HG03280 (cell line): Measurements from ENCODE around the gene GNG14.
"Not testable (repeated sequence)": the region's sequence is repeated elsewhere in the genome, so short reads cannot be mapped to it uniquely, and the experiment has no call there.

Experiments
- ATAC-seq: cut with Tn5 transposase; IDR thresholded peaks from one replicate; pipeline ENCODE4 v1.9.1; 2021; ENCODE audit warnings: mild to moderate bottlenecking, moderate library complexity; ENCODE audit not compliant: unreplicated experiment

GNG14 gene

DNA sequence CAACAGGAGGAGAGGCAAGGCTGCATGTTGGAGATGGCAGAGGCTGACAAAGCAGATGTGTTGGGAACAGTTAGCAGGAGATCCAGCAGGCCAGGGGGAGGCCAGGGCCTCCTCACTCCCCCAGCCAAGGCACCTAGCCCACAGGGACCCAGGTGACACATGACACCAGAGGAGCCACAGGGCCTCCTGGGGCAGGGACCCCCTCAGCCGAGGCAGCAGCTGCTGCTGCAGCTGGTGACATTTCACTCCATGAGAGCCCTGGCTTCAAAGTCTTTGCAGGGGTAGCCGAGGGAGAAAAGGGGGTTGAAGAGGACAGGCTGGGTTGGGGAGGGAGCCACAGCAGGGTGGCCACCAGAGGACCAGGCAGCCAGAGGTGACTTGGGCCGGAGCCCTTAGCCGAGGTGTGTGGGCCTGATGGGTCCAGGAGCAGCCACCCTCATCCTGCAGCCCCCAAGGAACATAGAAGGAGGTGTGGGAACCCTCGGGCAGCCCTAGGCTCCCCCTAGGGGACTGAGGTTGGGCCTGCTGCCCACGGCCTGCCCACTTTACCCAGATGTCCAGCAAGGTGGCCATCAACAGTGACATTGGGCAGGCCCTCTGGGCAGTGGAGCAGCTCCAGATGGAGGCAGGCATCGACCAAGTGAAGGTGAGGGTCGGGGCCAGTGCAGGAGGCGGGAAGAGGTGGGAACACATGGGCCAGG lies at the start of gene GNG14:
Gene GNG14, plus strand, starts transcription at position 503 of the 701 bp plus-strand sequence. Its CDS starts 51 bp downstream, at position 554.
- ATAC-seq: no peak

DNA sequence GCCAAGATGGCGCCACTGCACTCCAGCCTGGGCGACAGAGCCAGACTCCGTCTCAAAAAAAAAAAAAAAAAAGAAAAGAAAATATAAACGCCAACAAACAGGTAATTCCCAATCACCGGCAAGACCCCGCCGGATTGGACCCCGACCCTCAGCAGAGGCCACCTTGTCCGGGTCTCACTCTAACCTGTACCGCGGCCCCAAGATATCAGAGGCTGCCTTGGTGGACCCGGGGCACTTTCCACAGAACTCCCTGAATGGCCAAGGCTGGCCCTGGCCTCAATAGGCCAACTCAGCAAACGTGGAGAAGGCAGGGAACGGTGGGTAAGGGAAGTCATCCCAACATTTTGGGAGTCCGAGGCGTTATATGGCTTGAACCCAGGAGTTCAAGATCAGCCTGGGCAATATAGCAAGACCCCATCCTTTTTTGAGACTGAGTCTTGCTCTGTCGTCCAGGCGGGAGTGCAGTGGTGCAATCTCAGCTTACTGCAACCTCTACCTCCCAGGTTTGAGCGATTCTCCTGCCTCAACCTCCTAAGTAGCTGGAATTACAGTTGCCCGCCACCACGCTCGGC lies 49.1 kb upstream of the GNG14 start:
- no peak for ATAC-seq

DNA sequence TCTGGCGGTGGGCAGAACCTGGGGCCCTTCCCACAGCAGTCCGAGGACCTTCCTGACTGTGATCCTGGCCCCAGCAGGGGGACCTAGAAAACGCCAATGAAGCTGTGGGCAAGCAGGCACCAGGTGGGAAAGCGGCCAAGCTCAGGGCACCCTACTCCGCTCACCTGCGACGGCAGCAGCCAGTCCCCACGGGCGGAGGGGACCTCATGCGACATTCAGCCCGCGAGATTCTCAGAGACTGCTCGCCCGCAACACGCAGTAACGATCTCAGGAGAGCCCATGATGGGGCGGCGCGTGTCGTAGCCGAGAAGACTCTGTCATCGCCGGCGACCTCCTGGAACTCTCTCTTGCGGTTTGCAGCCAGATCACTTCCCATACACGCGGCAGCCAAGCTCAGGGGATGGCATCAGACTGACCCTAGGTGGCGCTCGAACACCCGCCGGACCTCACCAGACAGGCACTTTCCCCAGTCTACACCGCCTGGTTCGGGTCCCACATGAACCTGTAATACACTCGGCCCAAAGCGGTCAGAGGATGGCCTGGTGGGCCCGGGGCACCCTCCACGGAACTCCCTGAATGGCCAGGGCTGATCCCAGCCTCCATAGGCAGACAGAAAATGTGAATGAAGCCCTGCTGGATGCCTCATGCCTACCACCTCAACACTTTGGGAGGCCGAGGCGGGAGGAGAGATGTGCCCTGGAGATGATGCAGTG lies 47.7 kb upstream of the GNG14 start:
- ATAC-seq: no peak

DNA sequence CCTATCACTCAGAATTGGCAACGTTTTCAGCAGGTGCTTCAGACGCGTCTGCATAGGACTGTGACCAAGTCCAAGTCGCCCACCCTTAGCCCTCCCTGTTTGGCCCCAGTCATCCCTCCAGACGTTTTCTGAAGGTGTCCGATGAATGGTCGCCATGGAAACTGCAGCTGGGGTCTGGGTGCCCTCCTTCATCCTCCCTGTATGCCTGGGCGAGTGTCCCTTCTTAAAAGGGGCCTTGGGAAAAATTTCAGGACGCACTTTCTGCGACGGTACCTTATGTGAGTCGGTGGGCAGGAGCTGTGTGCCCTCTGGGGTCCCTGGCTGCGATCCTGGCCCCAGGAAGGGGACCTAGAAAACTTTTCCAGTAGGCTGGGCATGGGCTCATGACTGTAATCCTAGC lies 46.3 kb upstream of the GNG14 start:
- ATAC-seq: no peak

DNA sequence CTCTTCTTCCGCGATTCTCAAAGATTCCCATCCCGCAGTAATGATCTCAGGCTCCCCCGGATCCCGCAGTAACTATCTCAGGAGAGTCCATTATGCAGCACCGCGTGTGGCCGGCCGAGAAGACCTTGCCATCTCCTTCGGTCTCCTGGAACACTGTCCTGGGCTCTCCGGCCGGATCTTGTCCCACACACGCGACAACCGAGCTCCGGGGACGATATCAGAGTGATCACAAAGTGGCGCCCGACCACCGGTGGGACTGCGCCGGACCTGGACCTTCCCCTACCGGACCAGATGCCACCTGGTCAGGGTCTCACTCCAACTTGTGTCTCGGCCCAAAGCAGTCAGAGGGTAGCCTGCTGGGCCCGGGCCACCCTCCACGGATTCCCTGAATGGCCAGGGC lies 45.3 kb upstream of the GNG14 start:
- no peak for ATAC-seq

DNA sequence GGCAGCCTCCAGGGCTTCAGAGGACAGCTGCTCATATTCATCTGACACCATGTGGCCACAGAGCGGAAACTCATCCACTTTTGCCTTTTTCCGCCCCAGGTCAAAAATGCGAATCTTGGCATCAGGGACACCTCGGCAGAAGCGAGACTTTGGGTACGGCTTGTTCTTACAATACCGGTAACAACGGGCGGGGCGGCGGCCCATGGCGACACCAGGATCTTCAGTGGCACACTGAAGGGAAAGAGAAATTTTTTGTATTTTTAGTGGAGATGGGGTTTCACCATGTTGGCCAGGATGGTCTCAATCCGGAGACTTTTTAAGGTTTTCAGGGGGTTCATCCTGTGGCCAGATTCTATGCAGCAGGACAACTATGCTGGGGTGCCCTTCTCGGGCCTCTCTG lies 44.1 kb upstream of the GNG14 start:
- not testable (repeated sequence) for ATAC-seq

DNA sequence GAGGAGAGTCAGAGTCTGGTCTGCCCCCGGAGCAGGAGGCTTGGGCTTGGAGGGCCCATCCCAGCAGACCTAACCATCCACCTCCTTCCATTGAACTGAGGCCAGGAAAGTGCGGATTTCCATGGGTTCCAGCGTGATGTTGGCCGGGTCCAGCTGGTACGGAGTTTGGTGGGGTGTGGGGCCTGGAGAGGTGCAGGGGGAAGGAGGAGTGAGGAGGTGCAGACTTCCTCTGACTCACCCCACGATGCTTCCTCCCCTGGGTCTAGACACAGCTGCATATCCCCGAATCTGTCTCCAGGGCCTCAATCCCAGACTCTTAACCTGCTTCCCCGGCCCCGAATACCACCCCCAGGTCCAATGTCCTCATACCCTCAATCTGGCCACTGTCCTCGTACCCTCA lies 41.2 kb upstream of the GNG14 start:
- ATAC-seq: no peak

DNA sequence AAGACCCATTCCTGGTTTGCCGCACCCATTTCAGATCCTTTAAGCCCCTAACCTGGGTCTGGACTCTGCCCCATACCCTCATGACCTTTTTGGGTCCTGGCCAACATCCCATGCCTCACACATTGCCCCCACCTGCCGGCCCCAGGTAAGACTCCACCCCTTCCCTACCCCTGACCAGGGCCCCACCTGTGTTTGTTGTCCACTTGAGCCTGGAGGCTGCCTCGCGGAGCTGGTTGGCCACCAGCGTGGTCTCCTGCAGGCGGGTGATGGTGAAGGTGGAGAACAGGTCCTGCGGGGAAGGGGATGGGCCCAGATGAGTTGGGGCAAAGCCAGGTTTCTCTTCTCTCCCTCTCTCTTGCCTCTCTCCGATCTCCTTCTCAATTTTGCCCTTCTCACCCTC lies 40.8 kb upstream of the GNG14 start:
- no peak for ATAC-seq

DNA sequence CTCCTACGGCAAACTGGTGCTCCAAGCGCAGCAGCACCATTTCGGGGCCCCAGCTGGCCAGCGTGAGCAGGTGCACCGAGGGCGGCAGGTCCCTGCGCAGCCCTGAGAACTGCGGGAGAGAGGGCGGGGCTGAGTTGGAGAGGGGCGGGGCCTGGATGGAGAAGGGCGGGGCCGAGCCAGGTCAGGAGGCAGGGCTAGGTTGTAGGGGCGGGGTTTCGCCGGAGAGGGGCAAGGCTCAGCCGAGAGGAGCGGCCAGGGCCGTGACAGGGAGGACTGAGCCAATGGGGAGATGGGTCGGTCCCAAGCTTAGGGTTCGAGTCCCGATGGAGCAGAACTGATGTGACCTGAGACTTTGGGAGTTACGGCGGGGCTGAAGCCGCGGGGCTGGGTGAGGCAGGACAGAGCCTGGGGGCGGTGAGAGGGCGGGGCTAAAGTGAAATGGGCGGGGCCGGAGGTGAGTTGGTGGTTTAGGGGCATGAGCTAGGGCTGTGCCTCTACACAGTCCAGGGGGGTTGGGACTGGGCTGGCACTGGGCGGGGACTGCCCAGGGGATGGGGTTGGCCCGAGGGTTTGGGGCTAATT lies 40.2 kb upstream of the GNG14 start:
- no peak for ATAC-seq

DNA sequence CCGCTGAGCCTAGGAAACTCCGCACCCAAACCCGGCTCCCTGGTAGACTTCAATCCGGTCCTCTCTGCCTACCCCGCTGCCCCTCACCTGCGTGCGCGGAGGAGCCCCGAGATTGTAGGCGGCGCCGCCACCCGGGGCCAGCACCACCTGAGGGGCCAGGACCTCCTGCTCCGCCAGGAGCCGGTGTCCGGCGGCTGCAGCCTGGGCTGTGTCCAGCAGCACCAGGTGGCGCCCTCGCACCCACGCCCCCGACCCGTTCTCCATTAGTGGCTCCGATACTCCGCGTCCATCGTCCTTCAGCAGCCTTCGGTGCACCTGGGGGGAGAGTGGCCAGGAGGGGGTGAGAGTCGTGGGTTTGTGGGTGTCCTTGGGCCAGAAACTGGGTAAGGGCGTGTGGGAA lies 39.7 kb upstream of the GNG14 start:
- no peak for ATAC-seq

DNA sequence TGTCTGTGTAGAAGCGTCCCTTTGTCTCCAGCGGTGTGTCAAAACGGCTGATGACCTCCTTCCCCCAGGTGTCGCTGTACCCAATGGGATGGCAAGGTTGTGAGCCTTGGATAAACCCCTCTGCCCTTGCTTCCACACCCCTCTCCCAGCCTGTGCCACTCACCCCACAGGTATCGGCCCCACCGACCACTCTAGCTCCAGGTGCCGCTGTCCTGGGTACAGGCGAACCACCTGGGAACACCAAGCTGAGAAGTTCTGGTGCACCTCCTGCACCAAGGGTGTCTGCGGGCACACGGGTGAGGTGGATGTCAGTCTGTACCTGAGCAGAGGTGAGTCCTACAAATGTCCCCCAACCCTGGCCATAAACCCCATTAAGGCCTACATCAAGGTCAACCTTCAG lies 37.9 kb upstream of the GNG14 start:
- ATAC-seq: no peak

DNA sequence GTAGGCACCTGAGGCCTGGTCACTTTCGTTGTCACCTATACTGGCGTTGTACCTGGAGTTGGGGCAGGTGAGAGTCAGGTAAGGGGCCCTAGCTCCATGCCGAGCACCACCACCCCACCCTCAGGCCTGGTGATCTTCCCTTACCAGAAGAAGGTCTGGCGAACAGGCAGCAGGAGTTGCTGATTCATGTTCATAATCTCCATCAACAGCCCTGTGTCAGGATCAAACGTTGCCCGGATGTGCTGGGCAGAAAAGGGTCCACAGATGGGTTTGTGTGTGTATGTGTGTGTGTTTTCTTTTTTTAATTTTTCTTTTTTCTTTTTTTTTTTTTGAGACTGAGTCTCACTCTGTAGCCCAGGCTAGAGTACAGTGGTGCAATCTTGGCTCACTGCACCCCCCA lies 35.6 kb upstream of the GNG14 start:
- no peak for ATAC-seq

DNA sequence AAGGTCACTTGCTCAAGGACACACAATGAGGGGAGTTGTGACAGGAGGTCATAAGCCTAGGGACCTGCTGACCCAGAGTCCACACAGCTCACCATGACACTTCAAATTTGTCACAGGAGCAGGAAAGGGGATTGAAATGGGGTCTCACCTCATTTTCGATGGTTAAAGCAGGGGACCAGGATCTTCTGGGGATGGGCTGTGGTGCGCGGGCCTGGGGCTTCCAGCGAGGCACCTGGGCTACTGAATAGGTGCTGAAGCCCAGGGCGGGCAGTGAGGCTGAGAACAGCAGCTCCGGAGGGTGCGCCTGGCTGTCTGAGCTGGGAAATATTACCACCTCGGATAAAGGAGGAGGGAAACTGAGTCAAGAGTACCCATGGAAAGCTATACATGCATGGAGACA lies 32.3 kb upstream of the GNG14 start:
- ATAC-seq: no peak

DNA sequence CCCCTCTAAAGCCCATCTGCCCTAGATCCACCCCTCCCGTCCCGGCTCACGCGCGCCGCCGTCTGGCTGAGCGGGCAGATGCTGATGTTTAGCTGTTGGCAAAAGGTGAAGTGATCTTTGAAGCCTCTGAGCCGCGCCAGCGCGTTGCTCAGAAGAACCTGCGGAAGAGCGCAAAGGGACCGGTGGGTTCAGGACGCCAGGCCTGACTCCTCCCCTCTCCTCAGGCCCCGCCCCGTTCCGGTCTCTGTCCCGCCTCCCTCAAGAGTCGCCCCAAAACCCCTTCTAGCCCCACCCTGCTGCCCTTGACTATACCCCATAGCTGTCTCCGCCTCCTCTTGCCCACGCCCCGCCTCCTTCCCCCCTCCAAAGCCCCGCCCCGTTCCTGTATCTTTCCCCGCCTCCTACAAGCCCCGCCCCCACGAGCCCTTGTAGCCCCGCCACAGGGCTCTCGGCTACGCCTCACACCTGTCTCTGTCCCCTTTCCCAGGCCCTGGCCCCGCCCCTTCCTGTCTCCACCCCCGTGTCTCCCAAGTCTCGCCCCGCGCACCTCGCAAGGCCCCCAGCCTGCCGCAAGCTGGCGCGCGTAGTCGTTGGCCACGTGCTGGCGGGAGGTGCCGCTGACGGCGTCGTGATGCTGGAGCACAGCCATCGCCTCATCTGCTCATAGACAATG lies 30.8 kb upstream of the GNG14 start:
- ATAC-seq: no peak

DNA sequence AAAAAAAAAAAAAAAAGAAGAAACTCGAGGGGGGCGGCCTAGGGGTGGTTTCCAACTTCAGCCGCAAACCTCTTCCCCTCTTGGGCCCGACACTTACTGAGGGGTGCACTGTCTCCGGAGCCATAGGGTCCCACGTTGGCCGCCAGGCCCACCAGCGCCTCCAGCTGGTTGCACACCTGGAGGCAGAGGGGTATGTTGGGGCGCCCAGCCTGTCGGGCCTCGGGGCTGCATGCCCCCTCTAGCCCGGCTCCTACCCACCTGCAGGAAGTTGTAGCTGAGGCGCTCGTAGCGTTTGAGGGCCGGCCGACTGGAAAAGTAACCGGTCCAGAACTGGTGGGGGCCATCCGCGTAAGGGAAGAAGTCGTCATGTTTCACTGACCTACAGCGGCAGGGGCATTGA lies 29.8 kb upstream of the GNG14 start:
- no peak for ATAC-seq

DNA sequence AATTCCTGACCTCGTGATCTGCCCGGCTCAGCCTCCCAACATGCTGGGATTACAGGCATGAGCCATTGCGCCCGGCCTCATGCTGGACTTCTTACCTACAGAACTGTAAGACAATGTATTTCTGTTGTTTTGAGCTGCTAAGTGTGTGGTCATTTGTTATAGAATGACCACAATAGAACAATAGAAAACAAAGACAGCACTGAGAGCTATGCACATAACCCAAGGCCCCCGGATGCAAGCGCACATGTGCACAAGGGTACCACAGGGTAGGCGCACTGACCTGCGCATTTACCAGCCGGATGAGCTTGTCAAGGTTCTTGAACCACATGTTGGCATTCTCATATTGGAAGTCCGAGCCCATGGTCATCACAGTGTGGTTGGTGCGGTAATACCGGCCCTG lies 26.8 kb upstream of the GNG14 start:
- no peak for ATAC-seq

DNA sequence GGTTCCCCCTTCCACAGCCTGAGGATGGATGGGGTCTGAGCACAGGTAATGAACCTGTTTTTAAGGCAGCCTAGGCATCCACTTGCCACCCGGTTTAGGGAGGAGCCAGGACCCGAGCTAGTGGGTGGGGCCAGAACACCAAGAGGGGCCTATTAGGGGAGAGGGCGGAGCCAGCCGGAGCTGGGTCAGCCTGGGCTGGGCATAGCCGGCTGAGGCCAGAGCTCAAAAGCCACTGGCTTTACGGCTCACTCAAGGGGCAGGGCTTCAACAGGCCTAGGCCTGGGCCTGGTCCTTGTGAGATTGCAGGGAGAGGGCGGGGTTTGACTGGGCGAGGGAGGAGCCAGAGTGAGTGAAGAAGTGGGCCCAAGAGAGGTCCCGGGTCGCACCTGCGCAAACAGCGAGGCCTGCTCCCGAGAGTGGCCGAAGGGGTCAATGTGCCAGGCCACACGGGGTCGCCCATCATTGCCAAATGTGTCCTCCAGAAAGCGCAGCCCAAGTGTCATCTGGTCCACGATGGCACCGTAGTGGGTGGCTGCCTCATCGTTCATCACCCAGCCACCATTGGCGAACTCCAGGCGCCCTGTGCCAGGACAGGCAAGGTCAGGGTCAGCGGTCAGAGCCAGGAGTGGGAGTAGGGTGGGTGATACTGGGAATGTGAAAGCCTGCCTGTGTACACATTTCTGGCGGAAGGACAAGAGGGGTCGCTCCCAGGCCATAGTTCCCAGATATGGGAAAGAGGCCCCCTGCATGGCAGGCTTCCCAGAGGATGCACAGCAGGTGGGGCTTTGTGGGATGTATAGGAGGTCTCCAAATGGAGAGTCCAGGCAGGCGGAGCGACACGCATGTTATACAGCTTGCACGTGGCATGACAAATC lies 23.2 kb upstream of the GNG14 start:
- no peak for ATAC-seq

DNA sequence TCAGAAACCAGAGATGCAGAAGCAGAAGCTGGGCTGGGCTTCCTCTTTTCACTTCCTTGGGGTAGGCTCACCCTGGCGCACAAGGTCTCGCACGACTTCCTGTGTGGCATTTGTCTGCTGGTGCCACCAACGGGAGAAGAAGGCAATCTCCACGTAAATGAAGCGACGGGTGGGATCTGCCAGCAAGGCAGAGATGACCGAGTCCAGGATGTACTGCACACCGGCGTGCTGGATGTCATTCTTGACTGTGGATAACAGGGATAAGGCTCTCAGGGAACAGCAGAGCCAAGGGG lies 22.6 kb upstream of the GNG14 start:
- no peak for ATAC-seq

DNA sequence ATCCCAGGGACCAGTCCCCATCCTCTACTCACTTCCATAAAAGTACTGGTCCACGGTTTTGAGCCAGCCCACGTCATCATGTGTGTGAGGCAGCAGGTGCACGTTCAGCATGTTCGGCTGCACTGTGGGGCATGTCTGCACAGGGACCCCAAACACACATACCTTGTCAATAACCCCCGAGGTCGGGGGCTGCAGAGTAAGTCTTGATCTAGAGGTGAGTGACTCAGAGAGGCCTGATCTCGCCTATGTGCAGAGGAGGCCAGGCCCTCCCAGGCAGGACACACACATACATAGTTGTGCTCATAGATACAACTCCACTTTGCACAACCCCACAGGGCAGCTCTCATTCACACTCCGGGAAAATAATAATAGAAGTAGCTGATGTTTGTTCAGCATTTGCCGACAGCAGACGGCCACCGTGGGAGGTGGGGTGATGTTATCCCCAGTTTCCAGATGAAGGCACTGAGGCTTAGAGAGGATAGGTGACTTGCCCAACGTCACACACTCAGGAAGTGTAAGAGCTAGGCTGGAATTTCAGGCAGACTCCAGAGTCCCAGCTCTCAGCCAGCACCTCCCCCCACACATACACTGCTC lies 22.0 kb upstream of the GNG14 start:
- no peak for ATAC-seq

DNA sequence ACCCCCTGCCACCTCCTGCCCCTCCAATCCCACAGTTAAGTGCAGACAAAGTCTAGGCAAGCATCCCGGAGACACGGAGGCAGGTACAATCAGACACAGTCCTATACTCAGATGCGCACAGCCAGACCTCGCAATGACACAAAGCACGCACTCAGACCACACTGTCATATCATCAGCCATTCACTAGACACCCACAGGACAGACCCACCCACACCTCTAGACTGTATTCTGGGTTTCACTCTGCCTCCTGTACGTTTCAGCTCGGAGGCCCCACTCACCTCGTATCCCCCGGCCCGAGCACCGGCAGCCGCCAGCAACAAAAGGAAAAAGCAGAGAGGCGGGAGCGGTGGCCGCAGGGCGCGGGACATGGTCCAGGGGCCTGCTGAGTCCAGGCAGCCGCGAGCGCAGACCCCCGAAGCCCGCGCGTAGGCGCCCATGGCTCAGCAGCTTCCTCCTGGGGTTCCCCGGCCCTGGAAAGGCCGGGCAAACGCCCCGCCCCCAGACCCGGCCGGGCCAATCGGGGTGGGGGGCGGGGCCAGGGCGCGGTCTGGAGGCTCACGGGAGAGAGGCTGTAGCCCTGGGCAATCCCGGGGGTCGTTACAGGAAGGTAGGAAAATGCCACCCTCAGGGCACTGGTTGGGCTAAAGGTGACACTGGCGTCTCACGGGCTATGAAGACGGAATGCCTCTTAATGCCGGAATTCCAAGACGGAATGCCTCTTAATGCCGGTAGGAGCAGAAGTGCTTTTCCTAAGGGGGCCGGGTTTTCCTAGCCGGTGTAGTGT lies 21.3 kb upstream of the GNG14 start, which contains the start of the genes MAN2B1 and WDR83:
Gene MAN2B1, minus strand, starts transcription at position 478 of the 784 bp plus-strand sequence. Its CDS starts 41 bp downstream, at position 437.
Gene WDR83, plus strand, starts transcription at position 543 of the 784 bp plus-strand sequence. CDS start 2,984 bp downstream, outside the sequence.
- ATAC-seq: no peak
